Measurements from ENCODE around the gene TRAF4. TPM values are rescaled to one million over a fixed set of nuclear protein-coding genes. Genes with fewer than 3 reads are reported as not detected.

Gene TRAF4, protein sequence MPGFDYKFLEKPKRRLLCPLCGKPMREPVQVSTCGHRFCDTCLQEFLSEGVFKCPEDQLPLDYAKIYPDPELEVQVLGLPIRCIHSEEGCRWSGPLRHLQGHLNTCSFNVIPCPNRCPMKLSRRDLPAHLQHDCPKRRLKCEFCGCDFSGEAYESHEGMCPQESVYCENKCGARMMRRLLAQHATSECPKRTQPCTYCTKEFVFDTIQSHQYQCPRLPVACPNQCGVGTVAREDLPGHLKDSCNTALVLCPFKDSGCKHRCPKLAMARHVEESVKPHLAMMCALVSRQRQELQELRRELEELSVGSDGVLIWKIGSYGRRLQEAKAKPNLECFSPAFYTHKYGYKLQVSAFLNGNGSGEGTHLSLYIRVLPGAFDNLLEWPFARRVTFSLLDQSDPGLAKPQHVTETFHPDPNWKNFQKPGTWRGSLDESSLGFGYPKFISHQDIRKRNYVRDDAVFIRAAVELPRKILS
- total RNA-seq (10 to 100 TPM; 35.3 to 47.2 TPM), polyA plus RNA-seq (ENCODE audit: insufficient read depth, low read depth, low replicate concordance) (33.1 TPM)
- long read RNA-seq, donor 1, transcript TRAF4-201 (7 exons, 2,923 nt) = major isoform, 9 of 10 reads
- long read RNA-seq, donor 1, partial matches to known transcripts = 0 of 10 reads
- long read RNA-seq, donor 1, other reads (novel, unspliced or antisense) = 0 of 10 reads
- long read RNA-seq, donor 2, transcript TRAF4-201 (7 exons, 2,923 nt) = major isoform, 9 of 9 reads
- long read RNA-seq, donor 2, partial matches to known transcripts = 0 of 9 reads
- long read RNA-seq, donor 2, other reads (novel, unspliced or antisense) = 0 of 9 reads

DNA sequence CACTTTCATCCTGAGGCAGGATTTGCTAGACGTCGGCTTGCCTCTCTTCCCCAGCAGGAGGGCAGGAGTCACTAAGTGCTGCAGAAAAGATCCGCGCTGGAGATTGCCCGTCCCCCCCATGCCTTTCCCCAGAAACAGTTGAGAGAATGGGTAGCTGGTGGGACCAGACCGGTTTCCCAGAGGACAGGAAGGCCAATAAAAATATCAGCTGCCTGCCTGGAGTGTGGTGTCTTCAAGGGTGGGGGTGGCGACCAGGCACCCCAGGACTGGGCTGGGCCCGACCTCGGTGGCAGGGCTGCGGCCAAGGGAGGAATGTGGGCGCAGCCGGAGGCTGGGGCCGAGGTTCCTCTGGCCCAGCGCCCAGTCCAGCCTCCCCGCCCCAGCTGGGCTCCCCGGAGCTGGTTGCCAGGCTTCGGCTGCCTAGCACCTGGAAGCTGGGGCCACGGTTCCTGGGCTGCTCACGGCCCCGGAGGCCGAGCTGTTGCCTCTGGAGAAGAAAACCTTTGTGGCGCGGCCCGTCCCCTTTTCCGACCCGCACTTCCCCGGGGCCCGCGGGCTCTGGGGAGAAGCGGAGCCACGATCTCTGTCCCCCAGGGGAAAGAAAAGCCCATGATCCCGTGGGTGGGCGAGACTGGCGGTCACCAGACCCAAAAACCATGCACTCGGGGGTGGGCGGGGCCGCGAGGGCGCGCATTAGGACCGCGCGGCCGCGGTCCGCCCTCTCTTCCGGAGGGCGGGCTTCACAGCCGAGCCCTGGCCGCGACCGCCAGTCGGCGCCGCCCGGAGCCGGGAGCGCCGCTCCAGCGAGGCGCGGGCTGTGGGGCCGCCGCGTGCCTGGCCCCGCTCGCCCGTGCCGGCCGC is at the start of gene TRAF4:
Gene TRAF4 (plus strand): TSS at position 769 of the 861 bp plus-strand sequence. CDS start 102 bp downstream, outside the sequence.
- DNase-seq = peak; percentile 84
- H3K36me3 ChIP-seq (ENCODE audit: low read depth, missing control alignments) = no peaks in the 10 kb centered on the region
- H3K4me3 ChIP-seq = peak within 1 kb of the TSS; percentile 76 to 79
- TF ChIP-seq, protein P1, sequence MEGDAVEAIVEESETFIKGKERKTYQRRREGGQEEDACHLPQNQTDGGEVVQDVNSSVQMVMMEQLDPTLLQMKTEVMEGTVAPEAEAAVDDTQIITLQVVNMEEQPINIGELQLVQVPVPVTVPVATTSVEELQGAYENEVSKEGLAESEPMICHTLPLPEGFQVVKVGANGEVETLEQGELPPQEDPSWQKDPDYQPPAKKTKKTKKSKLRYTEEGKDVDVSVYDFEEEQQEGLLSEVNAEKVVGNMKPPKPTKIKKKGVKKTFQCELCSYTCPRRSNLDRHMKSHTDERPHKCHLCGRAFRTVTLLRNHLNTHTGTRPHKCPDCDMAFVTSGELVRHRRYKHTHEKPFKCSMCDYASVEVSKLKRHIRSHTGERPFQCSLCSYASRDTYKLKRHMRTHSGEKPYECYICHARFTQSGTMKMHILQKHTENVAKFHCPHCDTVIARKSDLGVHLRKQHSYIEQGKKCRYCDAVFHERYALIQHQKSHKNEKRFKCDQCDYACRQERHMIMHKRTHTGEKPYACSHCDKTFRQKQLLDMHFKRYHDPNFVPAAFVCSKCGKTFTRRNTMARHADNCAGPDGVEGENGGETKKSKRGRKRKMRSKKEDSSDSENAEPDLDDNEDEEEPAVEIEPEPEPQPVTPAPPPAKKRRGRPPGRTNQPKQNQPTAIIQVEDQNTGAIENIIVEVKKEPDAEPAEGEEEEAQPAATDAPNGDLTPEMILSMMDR (IDR thresholded peaks at IDR 0.05) = peak in 2 of 3 experiments; percentile 4 to 60
- TF ChIP-seq POLR2A (IDR thresholded peaks at IDR 0.05) = peak; percentile 68
- H3K27me3 ChIP-seq = no peaks in the 10 kb centered on the region
- intact Hi-C loops (cut with DNase I; ENCODE audit: low total_unique reads) = no loop called here
- 0 to 1% methylated on average over 2 to 60 of the region's 70 CpGs for WGBS, 2 donors
- H3K27ac ChIP-seq = peak within 1 kb of the TSS; percentile 89 to 97
- peaks cover 28% of the 10 kb centered on the region for H3K4me1 ChIP-seq
- no peaks in the 10 kb centered on the region for H3K9me3 ChIP-seq

DNA sequence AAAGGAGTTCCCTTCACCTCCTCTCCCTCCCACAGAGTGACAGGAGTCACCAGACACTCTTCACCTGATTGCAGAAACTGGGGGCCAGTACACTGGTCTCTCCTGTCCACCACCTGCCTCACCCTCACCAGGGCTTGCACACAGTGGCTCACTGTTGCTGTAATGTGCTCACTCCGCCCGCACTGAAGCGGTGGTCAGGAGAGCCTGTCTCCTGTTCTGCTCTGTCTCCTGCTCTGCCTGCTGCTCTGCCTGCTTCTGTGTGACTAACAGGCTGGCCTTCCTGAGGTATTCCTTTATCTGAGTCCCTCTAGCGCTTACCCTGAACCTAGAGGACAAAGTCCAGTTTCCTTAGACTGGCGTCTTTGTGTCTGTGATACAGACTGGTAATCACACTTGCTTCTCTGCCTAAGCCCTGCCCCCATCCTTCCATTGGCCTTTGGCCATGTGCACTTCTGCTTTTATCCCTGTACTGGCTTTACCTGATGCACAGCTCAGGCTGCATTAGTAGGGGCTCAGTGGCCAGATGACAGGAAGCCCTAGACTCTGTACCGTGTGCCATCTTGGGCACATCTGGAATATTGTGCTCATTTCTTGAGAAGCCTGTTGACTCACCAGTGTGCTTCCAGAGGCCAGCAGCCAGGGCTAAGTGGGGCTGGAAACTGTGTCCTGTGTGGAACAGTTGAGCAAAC is 45.4 kb upstream of the TRAF4 start:
- WGBS, 2 donors = 88 to 89% methylated on average over 6 of the region's 6 CpGs
- H3K36me3 ChIP-seq (ENCODE audit: low read depth, missing control alignments) = no peaks in the 10 kb centered on the region
- no peak overlapping the region for H3K4me3 ChIP-seq
- H3K27ac ChIP-seq = no peak overlapping the region
- no peak for DNase-seq
- no peaks in the 10 kb centered on the region for H3K9me3 ChIP-seq
- H3K27me3 ChIP-seq = no peaks in the 10 kb centered on the region
- H3K4me1 ChIP-seq = no peaks in the 10 kb centered on the region
- intact Hi-C loops (cut with DNase I; ENCODE audit: low total_unique reads) = no loop called here
- no peak for TF ChIP-seq POLR2A (IDR thresholded peaks at IDR 0.05)
- TF ChIP-seq, protein P1 (IDR thresholded peaks at IDR 0.05) = no peak

DNA sequence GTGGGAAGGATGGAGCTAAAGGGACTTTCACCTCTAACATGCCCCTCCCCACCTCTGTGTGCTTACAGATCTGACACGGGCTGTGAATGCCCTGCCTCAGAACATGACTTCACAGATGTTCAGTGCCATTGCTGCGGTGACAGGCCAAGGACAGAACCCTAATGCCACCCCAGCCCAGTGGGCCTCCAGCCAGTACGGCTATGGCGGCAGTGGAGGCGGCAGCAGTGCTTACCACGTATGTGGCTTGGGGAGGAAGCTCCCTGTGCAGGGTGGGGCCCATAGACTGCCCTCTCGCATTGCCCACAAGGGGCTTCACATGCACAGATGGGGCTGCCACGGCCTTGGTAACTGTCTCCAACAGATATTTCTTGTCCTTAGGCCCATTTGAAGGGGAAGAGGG is 43.5 kb upstream of the TRAF4 start:
- intact Hi-C loops (cut with DNase I; ENCODE audit: low total_unique reads) = no loop called here

More for the DNA sequence above, 43.5 kb upstream of the TRAF4 start:
- H3K4me1 ChIP-seq = no peaks in the 10 kb centered on the region
- no peaks in the 10 kb centered on the region for H3K9me3 ChIP-seq
- 76 to 93% methylated on average over 3 to 8 of the region's 8 CpGs for WGBS, 2 donors
- H3K27ac ChIP-seq = no peak overlapping the region
- no peaks in the 10 kb centered on the region for H3K36me3 ChIP-seq (ENCODE audit: low read depth, missing control alignments)
- H3K4me3 ChIP-seq = no peak overlapping the region
- DNase-seq = no peak
- H3K27me3 ChIP-seq = no peaks in the 10 kb centered on the region
- no peak for TF ChIP-seq POLR2A (IDR thresholded peaks at IDR 0.05)
- TF ChIP-seq, protein P1 (IDR thresholded peaks at IDR 0.05) = no peak

Measured in testis (tissue), 5 donors.